Gastroesophageal sphincter (tissue), 3 donors: ENCODE data around the gene NEIL1.
"Not testable (repeated sequence)": the region's sequence is repeated elsewhere in the genome, so short reads cannot be mapped to it uniquely, and the experiment has no call there.

Experiments used
- CTCF ChIP-seq, 4 experiments: fragments of 200-600 bp in 2 of 4; fragments of 450-650 bp in 2 of 4; sonication (generic) in 1 of 4; IDR thresholded peaks; one replicate each; pipeline ENCODE4 v1.5.1; 2017 to 2019; ENCODE audit warnings: antibody characterized with exemption in 4 of 4, mild to moderate bottlenecking in 2 of 4, moderate library complexity in 2 of 4
- EP300 ChIP-seq: sonication (generic); formaldehyde crosslinking; IDR thresholded peaks from one replicate; pipeline ENCODE4 v1.6.1; 2017; ENCODE audit warnings: antibody characterized with exemption, mild to moderate bottlenecking
- POLR2A ChIP-seq, 2 donors: fragments of 450-650 bp; IDR thresholded peaks; one replicate each; pipeline ENCODE4 v1.6.1; 2017; ENCODE audit warnings: antibody characterized with exemption in 2 of 2, mild to moderate bottlenecking in 2 of 2, moderate library complexity in 1 of 2
- POLR2AphosphoS5 ChIP-seq: sonication (generic); formaldehyde crosslinking; IDR thresholded peaks from one replicate; pipeline ENCODE4 v1.6.1; 2017; ENCODE audit warnings: antibody characterized with exemption

- not testable (repeated sequence) for TF ChIP-seq EP300; CTCF (IDR thresholded peaks at IDR 0.05); POLR2AphosphoS5; POLR2A (IDR thresholded peaks at IDR 0.05)
Observed at GRCh38 chr15:75349351-75349669, 2.5 kb downstream of the NEIL1 start.
